Measurements from ENCODE around the gene NFAM1.

Gene NFAM1

DNA sequence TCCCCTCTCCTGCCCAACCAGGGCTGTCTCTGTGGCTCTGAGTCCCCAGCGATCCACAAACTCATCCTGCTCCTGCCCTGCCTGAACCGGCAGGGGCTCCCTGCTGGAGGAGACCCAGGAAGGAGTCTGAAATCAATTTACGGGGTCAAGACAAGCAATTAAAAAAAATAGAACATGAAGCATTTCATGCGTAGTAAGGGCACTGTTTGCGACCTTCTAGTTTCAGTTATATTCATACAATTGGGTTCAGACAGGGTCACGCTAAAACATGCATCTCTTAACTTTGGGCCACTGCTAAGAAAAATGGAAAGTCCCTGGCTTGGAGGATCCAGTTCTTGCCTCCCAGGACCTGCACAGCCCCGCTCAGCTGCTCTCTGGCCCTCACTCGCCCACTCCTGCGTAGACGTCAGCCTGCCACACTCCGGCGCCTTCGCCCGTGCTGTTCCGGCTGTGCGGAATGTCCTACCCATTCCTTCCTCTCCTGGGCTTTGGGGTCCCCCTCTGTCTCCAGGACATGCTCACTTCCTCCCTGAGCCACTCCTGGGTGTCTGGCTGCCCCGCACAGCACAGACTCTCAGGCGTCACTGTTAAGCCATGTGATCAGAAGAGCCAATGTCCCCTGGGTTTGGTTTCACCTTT, 12.8 kb downstream of the NFAM1 start:
- in situ Hi-C loops (cut with MboI; ENCODE audit: low sequenced_read_pairs) = no loop called here

DNA sequence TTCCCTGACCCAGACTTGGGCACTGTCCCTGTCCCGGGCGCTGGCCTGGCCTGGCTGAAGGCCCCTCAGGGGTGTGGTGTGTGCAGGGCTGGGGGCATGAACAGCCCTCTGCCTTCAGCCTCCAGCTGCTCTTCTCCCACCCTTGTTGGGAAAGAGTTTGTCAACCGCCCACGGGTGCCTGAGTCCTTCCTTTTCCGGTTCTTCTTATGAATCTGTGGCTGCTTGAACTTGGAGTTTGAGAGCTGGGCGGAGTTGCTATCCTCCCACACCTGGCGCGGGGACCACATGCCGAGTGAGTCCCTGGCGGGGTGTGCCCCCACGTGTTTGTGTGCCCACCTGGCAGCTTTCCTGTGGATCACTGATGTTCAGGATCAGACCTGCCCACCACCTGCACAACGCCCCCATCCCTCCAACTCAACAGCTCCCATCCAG, 13.4 kb downstream of the NFAM1 start:
- in situ Hi-C loops (cut with MboI; ENCODE audit: low sequenced_read_pairs) = no loop called here

DNA sequence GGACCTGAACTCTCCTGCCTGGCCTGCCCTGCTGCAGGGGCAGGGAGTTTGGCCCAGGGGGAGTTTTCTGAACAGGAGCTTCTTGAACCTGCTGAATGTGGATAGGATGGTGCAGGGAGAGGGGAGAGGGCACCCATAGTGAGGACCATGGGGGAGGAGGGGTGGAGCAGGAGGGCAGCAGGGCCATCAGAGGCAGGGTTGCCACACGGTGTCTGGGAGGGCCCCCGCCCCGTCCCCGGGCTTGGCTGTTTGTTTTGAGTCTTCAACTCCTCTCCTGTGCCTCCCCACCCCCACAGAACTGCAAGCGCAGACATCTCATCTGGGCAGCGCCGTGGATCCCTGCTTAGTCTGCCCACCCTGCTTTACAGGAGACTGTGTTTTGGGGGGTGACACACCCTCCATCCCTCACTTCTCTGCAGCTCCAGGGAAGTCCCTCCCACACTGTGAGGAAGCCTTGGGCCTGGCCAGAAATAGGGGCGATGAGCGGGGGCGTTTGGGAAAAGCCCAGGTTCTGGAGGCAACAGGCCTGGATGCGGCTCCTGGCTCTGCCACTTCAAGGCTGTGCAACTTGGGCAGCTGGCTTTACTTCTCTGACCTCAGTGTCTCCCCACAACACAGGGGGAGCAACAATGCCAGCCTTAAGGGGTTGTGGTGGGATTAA, 14.4 kb downstream of the NFAM1 start:
- in situ Hi-C loops (cut with MboI; ENCODE audit: low sequenced_read_pairs) = no loop called here

DNA sequence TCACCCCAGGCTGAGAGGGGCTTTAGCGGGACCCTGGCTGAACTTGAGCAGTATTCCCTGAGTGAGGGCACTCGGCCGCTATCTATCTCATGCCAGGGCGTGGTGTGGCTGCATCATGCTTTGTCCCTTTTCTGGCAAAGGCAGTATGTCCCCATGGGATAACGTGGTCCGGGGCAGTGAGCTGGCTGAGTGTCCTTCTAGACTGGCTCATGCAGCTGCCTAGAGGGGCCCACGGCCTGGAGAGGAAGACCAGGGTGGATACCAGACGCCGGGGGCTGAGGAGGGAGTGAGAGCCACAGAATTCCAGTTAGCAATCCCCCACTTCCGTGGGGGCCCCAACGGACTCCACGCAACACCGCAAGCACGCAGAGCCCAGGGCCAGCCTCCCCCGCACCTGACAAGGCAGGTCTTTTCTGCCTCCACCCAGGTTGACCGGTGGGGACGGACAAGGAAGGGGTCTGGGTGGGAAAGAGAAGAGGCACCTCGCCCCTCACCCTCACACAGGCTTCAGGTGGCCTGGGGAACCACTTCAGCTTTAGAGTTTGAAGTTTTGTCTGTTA, 15.5 kb downstream of the NFAM1 start:
- in situ Hi-C loops (cut with MboI; ENCODE audit: low sequenced_read_pairs) = no loop called here

DNA sequence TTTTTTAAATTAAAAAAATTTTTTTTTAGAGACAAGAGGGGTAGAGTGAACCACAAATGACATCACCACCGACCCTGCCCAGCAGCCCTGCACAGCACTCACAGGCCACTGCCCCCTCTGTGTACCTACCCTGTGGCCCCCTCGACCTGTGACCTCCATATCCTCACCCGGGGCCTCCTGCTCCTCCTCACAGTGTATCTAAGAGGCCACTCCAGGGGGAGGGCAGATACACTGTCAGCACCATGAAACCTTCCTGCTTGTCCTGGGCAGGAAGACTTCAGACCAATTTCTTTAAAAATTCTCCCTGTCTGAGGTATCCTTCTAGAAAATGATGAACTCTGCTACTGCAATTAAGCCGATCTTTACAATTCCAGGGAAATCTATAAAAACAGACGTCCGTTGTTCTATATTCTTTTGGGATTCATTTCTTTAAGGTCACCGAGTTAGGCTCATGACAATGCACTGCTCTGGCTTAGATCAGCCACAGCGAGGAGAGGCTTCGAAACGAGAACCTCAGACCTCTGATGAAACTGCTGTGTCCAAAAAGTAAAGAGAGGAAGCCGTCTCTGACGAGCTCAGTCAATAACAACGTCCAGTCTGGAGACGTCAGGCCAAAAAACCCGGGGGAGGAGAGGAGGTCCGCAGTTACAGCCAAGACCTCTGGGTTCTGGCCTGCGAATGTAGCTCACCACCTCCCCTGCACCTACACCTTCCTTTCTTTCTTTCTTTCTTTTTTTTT, 17.5 kb downstream of the NFAM1 start:
- in situ Hi-C loops (cut with MboI; ENCODE audit: low sequenced_read_pairs) = no loop called here

DNA sequence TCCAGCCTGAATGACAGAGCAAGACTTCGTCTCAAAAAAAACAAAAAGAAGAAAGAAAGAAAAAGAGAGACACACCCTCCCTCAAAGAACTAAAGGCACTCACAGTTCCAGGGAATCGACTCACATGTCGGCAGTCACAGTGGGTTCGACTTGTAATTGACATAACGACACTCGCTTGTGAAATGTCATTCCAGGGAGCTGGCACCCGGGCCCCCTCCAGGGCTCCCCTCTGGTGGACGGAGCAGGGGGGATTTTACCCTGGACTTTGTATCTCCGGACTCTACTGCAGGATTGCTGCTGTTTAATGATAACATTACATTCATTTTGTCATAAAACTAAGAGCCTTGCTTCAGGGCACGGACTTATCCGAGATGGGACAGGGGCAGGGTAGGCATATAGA, 18.2 kb downstream of the NFAM1 start:
- in situ Hi-C loops (cut with MboI; ENCODE audit: low sequenced_read_pairs) = no loop called here

DNA sequence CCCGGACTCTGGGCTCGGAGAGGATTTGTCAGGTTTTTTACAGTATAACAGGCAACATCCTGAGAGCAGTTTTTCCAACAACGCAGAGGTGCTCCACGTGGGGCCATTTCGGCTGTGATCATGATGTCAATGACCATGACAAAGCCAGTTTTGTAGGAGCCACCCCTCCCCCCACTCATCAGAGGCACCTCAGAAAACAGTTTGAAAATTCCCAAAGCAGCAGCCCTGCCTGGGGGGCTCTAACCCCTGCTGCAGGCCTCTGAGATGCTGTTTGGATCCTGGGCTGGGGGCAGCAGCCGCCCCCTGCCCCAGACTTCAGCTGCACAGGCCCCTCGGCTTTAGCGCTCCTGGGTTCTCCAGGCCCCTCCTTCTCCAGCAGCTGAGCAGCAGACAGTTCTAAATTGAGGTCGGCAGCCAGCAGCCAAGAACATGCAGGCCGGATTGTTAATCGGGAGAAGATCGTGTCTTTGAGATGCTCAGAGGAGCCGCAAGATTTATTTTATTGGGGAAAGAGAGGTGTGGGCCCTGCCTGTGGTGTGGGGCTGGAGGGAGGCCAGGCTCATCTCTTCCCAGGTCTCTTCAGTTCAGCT, 19.4 kb downstream of the NFAM1 start:
- in situ Hi-C loops (cut with MboI; ENCODE audit: low sequenced_read_pairs) = no loop called here

DNA sequence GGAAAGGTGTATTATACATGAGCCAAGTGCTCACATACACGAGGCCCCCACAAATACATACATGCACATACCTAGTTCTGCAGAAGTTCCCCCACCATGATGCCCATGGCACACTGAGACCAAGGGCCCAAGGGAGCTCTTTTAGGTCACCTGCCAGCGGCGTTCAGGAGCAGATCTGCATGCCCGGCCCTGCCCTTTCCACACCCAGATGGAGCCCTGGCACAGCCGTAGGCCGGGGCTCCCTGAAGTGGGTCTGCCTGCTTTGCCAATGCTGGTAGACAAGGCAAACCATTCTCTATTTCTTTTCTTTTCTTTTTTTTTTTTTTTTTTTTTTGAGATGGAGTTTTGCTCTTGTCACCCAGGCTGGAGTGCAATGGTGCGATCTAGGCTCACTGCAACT, 21.5 kb downstream of the NFAM1 start:
- in situ Hi-C loops (cut with MboI; ENCODE audit: low sequenced_read_pairs) = no loop called here

DNA sequence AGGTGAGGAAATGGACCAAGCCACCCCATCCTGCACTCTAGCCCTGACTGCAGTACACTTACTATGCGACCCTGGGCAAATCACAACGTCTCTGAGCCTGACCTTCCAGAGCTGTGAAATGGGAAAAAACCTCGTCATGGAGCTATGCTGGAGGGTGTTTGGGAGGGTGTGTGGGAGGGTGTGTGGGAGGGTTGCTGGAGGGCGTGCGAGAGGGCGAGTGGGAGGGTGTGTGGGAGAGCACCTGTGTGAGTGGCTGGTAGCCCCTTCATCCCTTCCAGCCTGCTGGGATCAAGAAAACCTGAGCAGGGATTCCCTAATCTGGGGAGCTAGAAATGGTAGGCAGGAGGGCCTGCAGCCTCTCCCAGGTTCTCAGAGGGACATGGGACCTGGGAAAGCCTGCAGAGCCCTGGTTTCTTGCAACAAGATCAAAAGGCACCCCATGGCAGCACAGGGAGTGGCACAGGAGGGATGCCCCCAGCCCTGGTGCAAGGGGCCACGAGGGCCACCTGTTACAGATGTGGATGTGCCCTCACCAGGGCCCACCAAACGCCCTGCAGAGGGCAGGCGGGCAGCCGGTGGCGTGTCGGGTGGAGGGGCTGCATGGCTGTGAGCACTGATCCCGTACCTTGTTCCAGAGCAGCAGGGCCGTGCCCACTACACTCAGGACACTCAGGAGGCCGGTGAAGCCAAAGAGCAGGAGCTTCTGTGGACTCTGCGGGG, 23.2 kb downstream of the NFAM1 start:
- in situ Hi-C loops (cut with MboI; ENCODE audit: low sequenced_read_pairs) = no loop called here

DNA sequence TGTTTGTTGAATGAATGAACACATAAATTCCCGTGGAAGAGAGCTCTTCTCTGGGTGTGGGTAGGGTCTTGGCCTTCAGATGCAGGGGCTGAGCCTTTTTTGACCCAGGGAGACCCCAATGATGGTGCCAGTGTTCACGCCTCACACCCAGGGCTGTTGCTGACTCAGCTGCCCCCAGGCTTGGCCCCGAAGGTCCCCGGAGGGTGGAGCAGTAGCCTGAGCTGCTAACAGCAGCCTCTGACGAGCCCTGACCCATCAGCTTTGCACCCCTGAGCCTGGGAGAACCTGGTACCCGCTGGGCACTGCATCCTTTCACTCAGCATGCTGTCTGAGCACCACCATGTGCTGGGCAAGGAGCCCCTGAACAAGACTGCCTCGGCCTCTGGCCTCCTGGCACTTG, 23.9 kb downstream of the NFAM1 start:
- in situ Hi-C loops (cut with MboI; ENCODE audit: low sequenced_read_pairs) = no loop called here

DNA sequence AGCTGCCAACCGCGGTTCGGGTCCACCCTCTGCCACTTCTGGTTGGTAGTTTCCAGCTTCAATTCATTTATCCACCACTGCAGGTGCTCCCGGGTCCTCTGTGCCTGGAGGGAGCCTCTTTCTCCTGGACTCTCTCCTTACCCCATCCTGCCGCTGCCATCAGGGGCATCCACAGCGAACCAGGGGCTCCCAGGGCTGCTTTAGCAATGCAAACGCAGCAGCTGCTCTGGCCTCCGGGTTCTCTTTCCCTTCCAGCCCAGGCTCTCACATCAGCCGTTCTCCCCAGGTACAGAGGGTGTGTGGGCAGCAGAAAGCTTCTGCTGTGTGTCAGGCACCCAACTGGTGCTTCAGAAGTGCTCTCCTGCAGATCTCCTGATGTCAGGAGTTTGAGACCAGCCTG, 27.9 kb downstream of the NFAM1 start:
- in situ Hi-C loops (cut with MboI; ENCODE audit: low sequenced_read_pairs) = no loop called here

DNA sequence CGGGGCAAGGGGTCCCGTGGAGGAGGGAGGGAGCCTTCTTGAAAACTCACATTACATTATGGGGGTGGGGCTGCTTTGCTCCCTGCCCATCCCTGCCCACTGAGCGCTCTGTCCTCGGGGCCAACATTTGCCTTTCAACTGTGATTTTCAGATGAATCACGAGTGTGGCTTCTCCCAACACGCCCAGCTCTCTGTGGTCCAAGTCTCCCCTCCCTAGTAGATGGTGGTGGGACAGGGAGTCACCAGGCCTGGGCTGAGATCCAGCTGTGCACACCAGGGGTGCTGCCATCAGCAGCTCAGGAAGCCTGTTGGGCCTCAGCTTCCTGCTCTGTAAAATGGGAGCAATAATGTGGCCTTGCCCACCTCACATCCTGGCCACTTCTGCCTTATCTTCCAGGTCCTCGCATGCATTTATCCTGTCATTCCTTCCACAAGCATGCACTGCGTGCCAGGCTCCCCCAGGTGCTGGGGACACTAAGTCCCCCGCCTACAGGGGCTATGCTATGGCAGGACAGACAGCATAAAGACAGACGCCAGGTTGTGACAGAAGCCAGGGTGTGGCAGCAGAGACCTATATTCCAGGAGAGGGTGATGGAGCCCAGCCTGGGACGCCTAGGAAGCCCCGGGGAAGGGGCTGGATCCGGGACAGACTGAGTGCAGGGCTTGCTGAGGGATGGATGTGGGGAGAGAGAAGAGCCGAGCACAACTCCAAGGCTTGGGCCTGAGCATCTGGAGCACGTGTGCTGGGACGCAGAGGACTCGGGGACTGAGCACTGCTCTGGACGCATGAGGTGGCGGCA, 30.5 kb downstream of the NFAM1 start:
- in situ Hi-C loops (cut with MboI; ENCODE audit: low sequenced_read_pairs) = no loop called here

DNA sequence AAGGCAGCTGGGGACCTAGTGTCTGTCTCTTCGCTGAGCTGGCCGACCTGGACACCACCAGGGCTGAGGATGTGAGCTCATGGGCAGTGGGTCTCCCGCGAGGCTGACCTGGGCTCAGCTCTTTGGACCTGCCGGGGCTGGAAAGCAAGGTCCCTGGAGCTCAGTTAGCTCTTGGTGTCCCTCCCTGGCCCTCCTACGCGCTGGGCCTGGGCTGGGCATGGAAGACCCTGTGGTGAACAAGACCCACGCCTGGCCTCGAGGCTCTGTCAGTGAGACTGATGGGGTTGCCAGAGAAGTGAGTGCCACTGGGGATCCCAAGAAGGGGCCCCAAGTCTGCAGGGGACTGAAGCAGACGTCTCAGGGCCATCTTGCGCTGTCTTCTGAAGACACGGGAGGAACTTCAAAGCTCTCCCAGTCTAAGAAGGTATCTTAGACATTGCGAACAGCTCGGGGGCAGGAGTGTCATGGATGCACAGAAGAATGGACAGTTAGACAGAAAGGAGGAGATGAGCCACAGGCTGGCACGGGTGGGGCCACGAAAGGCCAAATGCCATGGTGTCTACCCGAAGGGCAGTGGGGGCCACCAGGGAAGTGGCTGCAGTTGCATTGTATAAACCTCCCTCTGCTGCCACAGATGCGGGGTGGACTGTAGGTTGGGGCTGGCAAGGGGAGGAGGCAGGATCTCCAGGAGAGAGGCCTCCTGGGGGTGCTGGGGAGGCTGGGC, 31.2 kb downstream of the NFAM1 start:
- in situ Hi-C loops (cut with MboI; ENCODE audit: low sequenced_read_pairs) = no loop called here

DNA sequence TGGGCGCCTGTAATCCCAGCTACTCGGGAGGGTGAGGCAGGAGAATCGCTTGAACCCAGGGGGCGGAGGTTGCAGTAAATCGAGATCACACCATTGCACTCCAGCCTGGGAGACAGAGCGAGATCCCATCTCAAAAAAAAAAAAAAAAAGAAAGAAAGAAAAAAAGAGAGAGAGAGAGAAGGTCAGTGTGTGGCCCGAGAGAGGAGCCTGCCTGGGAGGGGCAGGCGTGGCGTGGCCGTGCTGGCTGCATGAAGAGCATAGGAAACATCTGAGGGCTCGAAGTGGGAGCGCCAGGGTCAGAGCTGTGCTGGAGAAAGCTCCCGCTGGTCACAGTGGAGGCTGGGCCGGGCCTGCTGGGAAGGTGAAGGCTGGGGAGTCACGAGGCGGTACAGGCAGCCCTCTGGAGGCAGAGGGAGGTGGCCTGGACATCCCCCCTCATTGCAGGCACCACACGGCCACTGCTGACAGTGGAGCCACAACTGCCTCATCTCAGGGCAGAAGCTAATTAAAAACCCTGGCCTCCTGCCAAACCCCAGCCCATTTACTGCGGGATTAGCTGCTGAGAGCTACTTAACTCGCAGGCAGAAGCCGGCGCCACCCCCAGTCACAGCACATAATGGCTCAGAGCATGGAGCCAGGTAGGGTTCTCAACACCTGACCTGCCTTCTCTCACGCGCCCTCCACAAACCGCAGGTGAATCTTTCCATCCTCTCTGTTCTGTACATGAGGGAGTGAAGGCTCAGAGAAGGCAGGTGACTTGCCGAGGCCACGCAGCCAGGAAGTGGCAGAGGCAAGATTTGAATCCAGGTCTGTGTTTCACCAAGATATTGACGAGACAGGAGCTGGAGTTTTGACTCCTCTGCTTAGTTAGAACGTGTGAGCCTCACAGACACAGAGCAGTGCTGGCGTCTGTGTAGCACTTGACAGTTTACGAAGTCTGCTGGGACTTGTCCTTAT, 32.6 kb downstream of the NFAM1 start:
- in situ Hi-C loops (cut with MboI; ENCODE audit: low sequenced_read_pairs) = no loop called here

DNA sequence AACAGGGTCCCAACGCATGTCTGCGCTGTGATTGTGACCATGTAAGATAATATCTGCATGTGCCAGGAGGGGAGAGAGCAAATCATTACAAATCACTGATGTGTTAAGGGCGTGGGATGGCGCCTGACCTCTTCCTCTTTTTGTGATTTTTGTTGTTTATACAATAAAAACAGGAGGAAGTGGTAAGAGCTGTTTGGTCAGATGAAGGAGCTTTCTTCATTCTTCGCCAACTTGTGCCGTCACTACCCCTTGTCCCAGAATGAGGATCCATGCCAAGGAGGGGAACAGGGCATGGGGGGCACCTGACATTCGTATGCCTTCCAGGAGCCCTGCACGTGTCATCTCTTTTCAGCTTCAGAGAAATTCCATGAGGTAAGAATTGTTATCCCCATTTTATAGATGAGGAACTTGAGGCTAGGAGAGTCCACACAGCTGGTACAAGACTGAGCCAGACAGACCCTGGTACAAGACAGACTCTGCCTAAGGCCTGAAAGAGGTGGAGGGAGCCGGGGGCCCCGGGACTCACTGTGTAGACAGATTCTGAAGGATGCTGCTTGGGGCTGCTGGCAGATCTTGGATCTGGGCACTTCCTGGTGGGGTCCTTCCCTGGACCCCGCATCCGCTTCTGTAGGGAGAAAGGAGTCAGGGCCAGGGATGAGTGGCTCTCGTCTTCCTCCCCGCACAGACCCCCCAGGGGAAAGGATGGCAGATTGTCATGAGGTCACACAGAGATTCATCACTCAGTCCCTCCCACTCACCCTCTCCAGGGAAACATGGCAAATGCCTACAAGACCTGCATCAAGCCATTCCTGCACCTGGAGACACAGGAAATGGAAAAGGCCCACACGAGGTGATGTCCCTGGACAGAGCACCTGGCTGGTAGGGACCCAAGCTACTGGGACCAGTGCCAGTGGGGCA, 34.6 kb downstream of the NFAM1 start:
- in situ Hi-C loops (cut with MboI; ENCODE audit: low sequenced_read_pairs) = no loop called here

DNA sequence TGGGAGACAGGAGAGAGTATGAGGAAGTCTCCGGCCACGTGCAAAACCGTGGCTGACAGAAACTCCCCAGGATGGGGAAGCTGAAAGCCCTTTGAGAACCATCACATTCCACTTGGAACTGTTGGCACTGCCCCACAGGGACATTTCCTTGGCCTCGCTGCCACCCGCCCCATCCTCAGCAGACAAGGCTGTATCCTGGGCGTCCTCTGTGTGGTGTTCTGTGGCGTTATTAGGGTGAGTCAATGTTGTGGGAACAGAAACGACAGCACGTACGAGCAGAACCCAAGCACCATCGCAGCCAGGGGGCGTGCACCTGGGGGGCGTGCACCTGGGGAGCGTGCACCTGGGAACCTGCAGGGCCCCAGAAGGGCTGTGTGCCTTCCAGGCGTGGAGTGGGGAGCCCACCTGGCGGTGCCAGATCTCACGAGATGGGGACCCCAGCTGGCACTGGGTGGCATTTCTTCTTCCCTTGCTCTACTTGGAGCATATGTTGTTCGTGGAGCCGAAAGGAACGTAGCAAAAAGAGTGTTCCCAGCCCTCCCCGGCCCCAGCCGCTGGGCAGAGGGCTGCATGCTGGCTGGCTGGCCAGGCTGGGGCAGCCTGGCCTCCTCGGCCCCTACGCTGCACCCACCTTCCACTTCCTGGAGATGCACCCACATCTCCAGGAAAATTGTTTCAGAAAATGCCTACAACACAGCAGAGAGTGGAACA, 35.4 kb downstream of the NFAM1 start:
- in situ Hi-C loops (cut with MboI; ENCODE audit: low sequenced_read_pairs) = no loop called here

DNA sequence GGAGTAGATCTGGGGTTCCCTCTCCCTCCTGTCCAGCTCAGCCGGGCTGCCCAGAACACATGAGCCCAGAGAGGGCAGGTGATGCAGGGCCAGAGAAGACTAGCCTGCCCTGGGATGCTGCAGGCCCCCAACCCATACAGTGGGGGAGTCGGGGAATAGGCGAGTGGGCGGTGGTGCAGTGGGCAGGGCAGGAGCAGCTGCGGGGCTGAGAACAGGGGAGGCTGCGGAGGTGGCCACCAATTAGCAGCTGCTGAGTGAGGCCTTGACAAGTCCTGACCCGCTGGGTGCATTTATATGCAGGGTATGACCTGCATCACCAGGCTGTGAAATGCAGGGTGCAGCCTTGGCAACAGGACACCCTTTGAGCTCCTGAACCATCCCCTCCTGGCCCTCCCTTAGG, 43.1 kb downstream of the NFAM1 start:
- in situ Hi-C loops (cut with MboI; ENCODE audit: low sequenced_read_pairs) = no loop called here

All from HL-60/S4 (cell line).